SK-N-SH (cell line): ENCODE measurements around the gene FAM20C. TPM values are rescaled to one million over a fixed set of nuclear protein-coding genes. Genes with fewer than 3 reads are reported as not detected.

Source experiments
- CTCF ChIA-PET: fragments of 300-600, 350-600 bp; formaldehyde crosslinking; extraction: SDS; loops from one replicate; lab custom pipeline; 2021; lab: Yijun Ruan, JAX
- POLR2A ChIA-PET: fragments of 350-600 bp; sonication (Branson Sonifier 250); formaldehyde crosslinking; extraction: SDS; loops from one replicate; lab custom pipeline; 2020; ENCODE audit warnings: antibody characterized with exemption, inconsistent platforms; lab: Yijun Ruan, JAX
- DNase-seq: peaks from one replicate; pipeline ENCODE4 v3.0.0; 2012
- H2AFZ ChIP-seq: fragments of 200-600 bp; sonication (generic); 2 replicates; pipeline ENCODE4 v1.8.1; 2016; ENCODE audit warnings: antibody characterized with exemption, mild to moderate bottlenecking, low read depth
- H3F3A ChIP-seq: fragments of 200-600 bp; sonication (generic); replicated peaks from 2 replicates; pipeline ENCODE3; 2016; ENCODE audit warnings: antibody characterized with exemption, mild to moderate bottlenecking; ENCODE audit not compliant: insufficient read depth
- H3K27ac ChIP-seq, 2 experiments: fragments of 200-500 bp in 1 of 2; fragments of 200-600 bp in 1 of 2; sonication (Bioruptor generic) in 1 of 2; sonication (generic), shearing (Covaris generic) in 1 of 2; 2 replicates each; pipeline versions ENCODE4 v1.5.1 to v1.6.1; 2014 to 2016; ENCODE audit warnings: low read depth in 2 of 2, inconsistent platforms in 1 of 2, low read length in 1 of 2, mild to moderate bottlenecking in 1 of 2, mixed read lengths in 1 of 2
- H3K27me3 ChIP-seq: fragments of 200-600 bp; sonication (generic), shearing (Covaris generic); 2 replicates; pipeline ENCODE4 v1.6.1; 2016; ENCODE audit warnings: mixed run types; ENCODE audit not compliant: insufficient read depth
- H3K36me3 ChIP-seq, 2 experiments: fragments of 200-500 bp in 1 of 2; fragments of 200-600 bp in 1 of 2; sonication (Bioruptor generic) in 1 of 2; sonication (generic) in 1 of 2; replicated peaks in 1 of 2; 2 replicates each; pipeline versions ENCODE3 to v1.5.1; 2014 to 2016; ENCODE audit warnings: low read length in 1 of 2, mild to moderate bottlenecking in 1 of 2; ENCODE audit not compliant: insufficient read depth in 2 of 2, control insufficient read depth in 1 of 2
- H3K4me1 ChIP-seq, 2 experiments: fragments of 200-500 bp in 1 of 2; fragments of 200-600 bp in 1 of 2; sonication (Bioruptor generic) in 1 of 2; sonication (generic), shearing (Covaris generic) in 1 of 2; 2 replicates each; pipeline versions ENCODE4 v1.5.1 to v1.6.1; 2014 to 2016; ENCODE audit warnings: low read depth in 1 of 2, low read length in 1 of 2, mixed run types in 1 of 2; ENCODE audit not compliant: insufficient read depth in 2 of 2, control insufficient read depth in 1 of 2
- H3K4me2 ChIP-seq: fragments of 200-600 bp; sonication (generic), shearing (Covaris generic); 2 replicates; pipeline ENCODE4 v1.6.1; 2017; ENCODE audit warnings: mixed run types
- H3K4me3 ChIP-seq, 2 experiments: fragments of 200-500 bp in 1 of 2; fragments of 200-600 bp in 1 of 2; sonication (Bioruptor generic) in 1 of 2; sonication (generic), shearing (Covaris generic) in 1 of 2; 2 replicates each; pipeline versions ENCODE4 v1.5.1 to v1.8.1; 2014 to 2016; ENCODE audit warnings: low read depth in 2 of 2, inconsistent platforms in 1 of 2, low read length in 1 of 2, mild to moderate bottlenecking in 1 of 2, mixed read lengths in 1 of 2, moderate library complexity in 1 of 2
- H3K79me2 ChIP-seq: fragments of 200-600 bp; sonication (generic); 2 replicates; pipeline ENCODE4 v1.8.1; 2017; ENCODE audit warnings: mild to moderate bottlenecking; ENCODE audit not compliant: insufficient read depth
- H3K9ac ChIP-seq: fragments of 200-600 bp; sonication (generic); 2 replicates; pipeline ENCODE4 v1.6.1; 2017; ENCODE audit warnings: mixed run types
- H3K9me2 ChIP-seq: fragments of 200-600 bp; sonication (generic); 2 replicates; pipeline ENCODE4 v1.6.1; 2017; ENCODE audit warnings: mixed run types
- H3K9me3 ChIP-seq: fragments of 200-600 bp; sonication (generic); 2 replicates; pipeline ENCODE4 v1.6.1; 2017; ENCODE audit warnings: mixed run types, mild to moderate bottlenecking, moderate library complexity
- H4K20me1 ChIP-seq: fragments of 200-600 bp; sonication (generic); 2 replicates; pipeline ENCODE4 v1.6.1; 2017; ENCODE audit warnings: mild to moderate bottlenecking, mixed run types; ENCODE audit not compliant: insufficient read depth
- CHD2 ChIP-seq: fragments of 150-350 bp; IDR thresholded peaks from 2 replicates; pipeline ENCODE4 v1.6.1; 2018; ENCODE audit warnings: low read length; ENCODE audit not compliant: partially characterized antibody
- EZH2phosphoT487 ChIP-seq: fragments of 200-600 bp; sonication (generic); IDR thresholded peaks from 2 replicates; pipeline ENCODE4 v1.6.1; 2017; ENCODE audit warnings: low read depth, mixed run types, mild to moderate bottlenecking, antibody characterized with exemption, moderate library complexity, borderline replicate concordance
- FOSL2 ChIP-seq: IDR thresholded peaks from 2 replicates; pipeline ENCODE4 v1.4.0; 2012; ENCODE audit warnings: low read depth, mild to moderate bottlenecking, moderate library complexity, borderline replicate concordance
- FOXJ3 ChIP-seq: sonication (generic); formaldehyde crosslinking; IDR thresholded peaks from 2 replicates; pipeline ENCODE4 v1.5.1; 2020; ENCODE audit warnings: mild to moderate bottlenecking, missing genetic modification reagents
- FOXM1 ChIP-seq: IDR thresholded peaks from 2 replicates; pipeline ENCODE4 v1.4.0; 2012; ENCODE audit warnings: low read depth, mild to moderate bottlenecking
- GABPA ChIP-seq: IDR thresholded peaks from 2 replicates; pipeline ENCODE4 v1.4.0; 2012; ENCODE audit warnings: low read depth, mild to moderate bottlenecking
- GATA2 ChIP-seq: sonication (generic); formaldehyde crosslinking; IDR thresholded peaks from 2 replicates; pipeline ENCODE4 v1.5.0; 2020; ENCODE audit warnings: mild to moderate bottlenecking, missing genetic modification reagents
- RAD21 ChIP-seq: IDR thresholded peaks from 2 replicates; pipeline ENCODE4 v1.6.1; 2012; ENCODE audit warnings: mild to moderate bottlenecking, low read length
- TAF1 ChIP-seq: IDR thresholded peaks from 2 replicates; pipeline ENCODE4 v1.6.1; 2012; ENCODE audit warnings: low read depth, mild to moderate bottlenecking, low read length, moderate library complexity, borderline replicate concordance
- TEAD4 ChIP-seq: IDR thresholded peaks from 2 replicates; pipeline ENCODE4 v1.4.0; 2012; ENCODE audit warnings: mild to moderate bottlenecking, borderline replicate concordance; ENCODE audit not compliant: insufficient read depth
- WGBS: methylation state at CpG from one replicate; pipeline ENCODE4 v1.1.6; 2017; ENCODE audit warnings: low lambda C conversion rate; 5-methylcytosine and 5-hydroxymethylcytosine counted together
- polyA plus RNA-seq, 3 experiments: library from polyadenylated mRNA; depleted of rRNA; stranded (reverse); fragments of >200 nt; gene quantifications; 2 replicates each; pipeline ENCODE4 v1.2.3, GENCODE V29; 2012
- TF ChIP-seq, protein P1 (sequence below): IDR thresholded peaks from 2 replicates; pipeline ENCODE4; 2012
- TF ChIP-seq, protein P2 (sequence below): IDR thresholded peaks from 2 replicates; pipeline ENCODE4 v1.4.0; 2012; ENCODE audit warnings: low read depth, borderline replicate concordance
- TF ChIP-seq, protein P3 (sequence below): fragments of 150-350 bp; IDR thresholded peaks from 2 replicates; pipeline ENCODE4 v1.6.1; 2016; ENCODE audit warnings: mild to moderate bottlenecking, low read depth, low read length
- TF ChIP-seq, protein P4 (sequence below): IDR thresholded peaks from 2 replicates; pipeline ENCODE4 v1.6.1; 2012; ENCODE audit warnings: mild to moderate bottlenecking, low read depth, low read length, moderate library complexity
- TF ChIP-seq, protein P5 (sequence below): fragments of 200-600 bp; sonication (generic); IDR thresholded peaks from 2 replicates; pipeline ENCODE4 v1.6.1; 2017; ENCODE audit warnings: antibody characterized with exemption, mild to moderate bottlenecking, moderate library complexity

The FAM20C gene
- polyA plus RNA-seq, 1 of the 3 experiments (the other 2 are of a cell fraction), result 12.7 TPM

DNA sequence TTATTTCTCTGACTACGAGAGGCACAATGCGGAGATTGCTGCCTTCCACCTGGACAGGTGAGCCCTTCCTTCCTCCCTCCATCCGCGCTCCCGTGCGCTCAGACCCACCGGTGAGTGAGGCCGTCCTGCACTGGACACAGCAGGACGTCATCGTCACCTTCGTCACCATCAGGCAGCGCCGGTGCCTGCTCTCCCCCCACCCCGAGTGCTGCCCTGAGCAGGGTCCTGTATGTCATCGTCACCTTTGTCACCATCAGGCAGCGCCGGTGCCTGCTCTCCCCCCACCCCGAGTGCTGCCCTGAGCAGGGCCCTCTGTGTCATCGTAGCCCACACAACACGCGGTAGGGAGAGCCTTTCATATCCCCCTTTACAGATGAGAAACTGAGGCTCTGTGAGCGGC is 54.1 kb downstream of the FAM20C start (continued):
- TF ChIP-seq FOXM1, result no peak
- TF ChIP-seq, protein P1, sequence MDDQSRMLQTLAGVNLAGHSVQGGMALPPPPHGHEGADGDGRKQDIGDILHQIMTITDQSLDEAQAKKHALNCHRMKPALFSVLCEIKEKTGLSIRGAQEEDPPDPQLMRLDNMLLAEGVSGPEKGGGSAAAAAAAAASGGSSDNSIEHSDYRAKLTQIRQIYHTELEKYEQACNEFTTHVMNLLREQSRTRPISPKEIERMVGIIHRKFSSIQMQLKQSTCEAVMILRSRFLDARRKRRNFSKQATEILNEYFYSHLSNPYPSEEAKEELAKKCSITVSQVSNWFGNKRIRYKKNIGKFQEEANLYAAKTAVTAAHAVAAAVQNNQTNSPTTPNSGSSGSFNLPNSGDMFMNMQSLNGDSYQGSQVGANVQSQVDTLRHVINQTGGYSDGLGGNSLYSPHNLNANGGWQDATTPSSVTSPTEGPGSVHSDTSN, result no peak

DNA sequence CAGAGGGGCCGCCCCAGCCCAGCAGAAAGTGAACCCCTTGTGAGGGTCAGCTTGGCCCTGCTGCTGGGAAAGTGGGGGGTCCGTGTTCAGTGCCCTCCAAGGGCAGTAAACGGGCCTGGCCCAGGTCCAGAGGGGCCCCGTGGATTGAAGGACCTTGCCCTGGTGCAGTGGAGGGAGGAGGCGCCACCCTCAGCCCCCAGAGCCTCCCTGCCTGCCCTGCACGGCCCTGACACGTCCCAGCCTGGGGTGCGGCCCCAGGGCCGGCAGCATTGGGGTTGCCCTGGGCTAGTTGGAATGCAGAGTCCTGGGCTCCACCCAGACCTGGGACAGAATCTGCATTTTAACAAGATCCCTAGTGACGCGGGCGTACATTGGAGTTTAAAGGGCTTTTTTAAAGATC is 54.8 kb downstream of the FAM20C start:
- Histone ChIP-seq H3K9me2 (no peaks in the 10 kb centered on the region), H3K4me2 (no peak overlapping the region), H3F3A (no peaks in the 10 kb centered on the region), H3K9ac (no peak overlapping the region), H3K79me2 (no peaks in the 10 kb centered on the region), H3K4me1 (peaks cover 0 to 10% of the 10 kb centered on the region in 2 experiments; a peak in 2 of 4 replicates), H3K4me3 (no peak overlapping the region)
- CTCF ChIA-PET, result no interaction called here
- DNase-seq, result no peak
- TF ChIP-seq, protein P2, sequence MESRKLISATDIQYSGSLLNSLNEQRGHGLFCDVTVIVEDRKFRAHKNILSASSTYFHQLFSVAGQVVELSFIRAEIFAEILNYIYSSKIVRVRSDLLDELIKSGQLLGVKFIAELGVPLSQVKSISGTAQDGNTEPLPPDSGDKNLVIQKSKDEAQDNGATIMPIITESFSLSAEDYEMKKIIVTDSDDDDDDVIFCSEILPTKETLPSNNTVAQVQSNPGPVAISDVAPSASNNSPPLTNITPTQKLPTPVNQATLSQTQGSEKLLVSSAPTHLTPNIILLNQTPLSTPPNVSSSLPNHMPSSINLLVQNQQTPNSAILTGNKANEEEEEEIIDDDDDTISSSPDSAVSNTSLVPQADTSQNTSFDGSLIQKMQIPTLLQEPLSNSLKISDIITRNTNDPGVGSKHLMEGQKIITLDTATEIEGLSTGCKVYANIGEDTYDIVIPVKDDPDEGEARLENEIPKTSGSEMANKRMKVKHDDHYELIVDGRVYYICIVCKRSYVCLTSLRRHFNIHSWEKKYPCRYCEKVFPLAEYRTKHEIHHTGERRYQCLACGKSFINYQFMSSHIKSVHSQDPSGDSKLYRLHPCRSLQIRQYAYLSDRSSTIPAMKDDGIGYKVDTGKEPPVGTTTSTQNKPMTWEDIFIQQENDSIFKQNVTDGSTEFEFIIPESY, result no peak
- TF ChIP-seq, protein P3, sequence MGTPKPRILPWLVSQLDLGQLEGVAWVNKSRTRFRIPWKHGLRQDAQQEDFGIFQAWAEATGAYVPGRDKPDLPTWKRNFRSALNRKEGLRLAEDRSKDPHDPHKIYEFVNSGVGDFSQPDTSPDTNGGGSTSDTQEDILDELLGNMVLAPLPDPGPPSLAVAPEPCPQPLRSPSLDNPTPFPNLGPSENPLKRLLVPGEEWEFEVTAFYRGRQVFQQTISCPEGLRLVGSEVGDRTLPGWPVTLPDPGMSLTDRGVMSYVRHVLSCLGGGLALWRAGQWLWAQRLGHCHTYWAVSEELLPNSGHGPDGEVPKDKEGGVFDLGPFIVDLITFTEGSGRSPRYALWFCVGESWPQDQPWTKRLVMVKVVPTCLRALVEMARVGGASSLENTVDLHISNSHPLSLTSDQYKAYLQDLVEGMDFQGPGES, result no peak
- no peak for TF ChIP-seq TEAD4
- no peak for TF ChIP-seq GATA2
- TF ChIP-seq TAF1, result no peak
- no peak for TF ChIP-seq GABPA
- TF ChIP-seq, all 33 proteins: peak for 0
- H3K9me3 ChIP-seq, result no peaks in the 10 kb centered on the region
- no peak overlapping the region for H2AFZ ChIP-seq
- POLR2A ChIA-PET, result no interaction called here
- peaks cover 0 to 5% of the 10 kb centered on the region in 2 experiments for H3K36me3 ChIP-seq
- H4K20me1 ChIP-seq, result no peaks in the 10 kb centered on the region
- H3K27me3 ChIP-seq, result no peaks in the 10 kb centered on the region
- no peak overlapping the region for H3K27ac ChIP-seq
- 72% methylated on average over 7 of the region's 12 CpGs for WGBS

DNA sequence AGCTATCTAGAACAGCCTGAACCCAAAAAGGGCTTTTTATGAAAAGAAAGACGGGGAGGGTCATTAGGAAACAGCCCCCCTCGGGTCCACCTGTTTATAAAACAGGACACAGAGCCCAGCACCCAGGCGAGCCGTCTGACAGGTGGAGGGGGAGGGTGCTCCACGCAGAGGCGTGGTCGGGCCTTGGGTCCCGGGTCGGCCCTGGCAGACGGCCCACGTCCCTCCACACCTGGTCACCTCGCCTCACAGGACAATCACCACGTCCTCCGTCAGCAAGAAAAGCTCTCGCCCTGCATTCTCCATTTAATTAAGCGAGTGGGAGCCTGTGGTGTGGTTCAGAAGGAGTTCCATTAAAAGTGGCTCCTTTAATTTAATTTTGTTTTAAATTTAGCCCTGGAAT is 55.3 kb downstream of the FAM20C start:
- no peaks in the 10 kb centered on the region for H3K27me3 ChIP-seq
- ChIA-PET POLR2A (no interaction called here), CTCF (no interaction called here)
- peaks cover 0 to 5% of the 10 kb centered on the region in 2 experiments for H3K36me3 ChIP-seq
- WGBS, result 82% methylated on average over 16 of the region's 16 CpGs
- H3F3A ChIP-seq, result no peaks in the 10 kb centered on the region
- H3K9ac ChIP-seq, result no peak overlapping the region
- peaks cover 0 to 10% of the 10 kb centered on the region in 2 experiments; a peak in 2 of 4 replicates for H3K4me1 ChIP-seq
- H3K27ac ChIP-seq, result no peak overlapping the region
- no peak for DNase-seq
- H4K20me1 ChIP-seq, result no peaks in the 10 kb centered on the region
- H3K9me2 ChIP-seq, result no peaks in the 10 kb centered on the region
- no peak overlapping the region for H3K4me3 ChIP-seq
- H3K4me2 ChIP-seq, result no peak overlapping the region
- H3K79me2 ChIP-seq, result no peaks in the 10 kb centered on the region
- no peaks in the 10 kb centered on the region for H3K9me3 ChIP-seq
- no peak overlapping the region for H2AFZ ChIP-seq
- TF ChIP-seq, protein P4, sequence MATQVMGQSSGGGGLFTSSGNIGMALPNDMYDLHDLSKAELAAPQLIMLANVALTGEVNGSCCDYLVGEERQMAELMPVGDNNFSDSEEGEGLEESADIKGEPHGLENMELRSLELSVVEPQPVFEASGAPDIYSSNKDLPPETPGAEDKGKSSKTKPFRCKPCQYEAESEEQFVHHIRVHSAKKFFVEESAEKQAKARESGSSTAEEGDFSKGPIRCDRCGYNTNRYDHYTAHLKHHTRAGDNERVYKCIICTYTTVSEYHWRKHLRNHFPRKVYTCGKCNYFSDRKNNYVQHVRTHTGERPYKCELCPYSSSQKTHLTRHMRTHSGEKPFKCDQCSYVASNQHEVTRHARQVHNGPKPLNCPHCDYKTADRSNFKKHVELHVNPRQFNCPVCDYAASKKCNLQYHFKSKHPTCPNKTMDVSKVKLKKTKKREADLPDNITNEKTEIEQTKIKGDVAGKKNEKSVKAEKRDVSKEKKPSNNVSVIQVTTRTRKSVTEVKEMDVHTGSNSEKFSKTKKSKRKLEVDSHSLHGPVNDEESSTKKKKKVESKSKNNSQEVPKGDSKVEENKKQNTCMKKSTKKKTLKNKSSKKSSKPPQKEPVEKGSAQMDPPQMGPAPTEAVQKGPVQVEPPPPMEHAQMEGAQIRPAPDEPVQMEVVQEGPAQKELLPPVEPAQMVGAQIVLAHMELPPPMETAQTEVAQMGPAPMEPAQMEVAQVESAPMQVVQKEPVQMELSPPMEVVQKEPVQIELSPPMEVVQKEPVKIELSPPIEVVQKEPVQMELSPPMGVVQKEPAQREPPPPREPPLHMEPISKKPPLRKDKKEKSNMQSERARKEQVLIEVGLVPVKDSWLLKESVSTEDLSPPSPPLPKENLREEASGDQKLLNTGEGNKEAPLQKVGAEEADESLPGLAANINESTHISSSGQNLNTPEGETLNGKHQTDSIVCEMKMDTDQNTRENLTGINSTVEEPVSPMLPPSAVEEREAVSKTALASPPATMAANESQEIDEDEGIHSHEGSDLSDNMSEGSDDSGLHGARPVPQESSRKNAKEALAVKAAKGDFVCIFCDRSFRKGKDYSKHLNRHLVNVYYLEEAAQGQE, result no peak
- TF ChIP-seq CHD2 (no peak), TEAD4 (no peak), TAF1 (no peak), FOSL2 (no peak), EZH2phosphoT487 (no peak), RAD21 (no peak), FOXJ3 (CRISPR knock-in tag) (no peak)
- TF ChIP-seq, protein P5, sequence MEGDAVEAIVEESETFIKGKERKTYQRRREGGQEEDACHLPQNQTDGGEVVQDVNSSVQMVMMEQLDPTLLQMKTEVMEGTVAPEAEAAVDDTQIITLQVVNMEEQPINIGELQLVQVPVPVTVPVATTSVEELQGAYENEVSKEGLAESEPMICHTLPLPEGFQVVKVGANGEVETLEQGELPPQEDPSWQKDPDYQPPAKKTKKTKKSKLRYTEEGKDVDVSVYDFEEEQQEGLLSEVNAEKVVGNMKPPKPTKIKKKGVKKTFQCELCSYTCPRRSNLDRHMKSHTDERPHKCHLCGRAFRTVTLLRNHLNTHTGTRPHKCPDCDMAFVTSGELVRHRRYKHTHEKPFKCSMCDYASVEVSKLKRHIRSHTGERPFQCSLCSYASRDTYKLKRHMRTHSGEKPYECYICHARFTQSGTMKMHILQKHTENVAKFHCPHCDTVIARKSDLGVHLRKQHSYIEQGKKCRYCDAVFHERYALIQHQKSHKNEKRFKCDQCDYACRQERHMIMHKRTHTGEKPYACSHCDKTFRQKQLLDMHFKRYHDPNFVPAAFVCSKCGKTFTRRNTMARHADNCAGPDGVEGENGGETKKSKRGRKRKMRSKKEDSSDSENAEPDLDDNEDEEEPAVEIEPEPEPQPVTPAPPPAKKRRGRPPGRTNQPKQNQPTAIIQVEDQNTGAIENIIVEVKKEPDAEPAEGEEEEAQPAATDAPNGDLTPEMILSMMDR, result no peak
